ENCODE measurements around the gene MRPL45. TPM values are rescaled to one million over a fixed set of nuclear protein-coding genes. Genes with fewer than 3 reads are reported as not detected.
"Not testable (repeated sequence)": the region's sequence is repeated elsewhere in the genome, so short reads cannot be mapped to it uniquely, and the experiment has no call there.

MRPL45 gene
- total RNA-seq: 17.6 and 20.2 TPM in 2 replicates
- total RNA-seq (2013): 22.0 TPM
- polyA plus RNA-seq: 13.1 and 13.5 TPM in 2 replicates
- 4.9 and 9.0 TPM in 2 replicates for polyA minus RNA-seq

DNA sequence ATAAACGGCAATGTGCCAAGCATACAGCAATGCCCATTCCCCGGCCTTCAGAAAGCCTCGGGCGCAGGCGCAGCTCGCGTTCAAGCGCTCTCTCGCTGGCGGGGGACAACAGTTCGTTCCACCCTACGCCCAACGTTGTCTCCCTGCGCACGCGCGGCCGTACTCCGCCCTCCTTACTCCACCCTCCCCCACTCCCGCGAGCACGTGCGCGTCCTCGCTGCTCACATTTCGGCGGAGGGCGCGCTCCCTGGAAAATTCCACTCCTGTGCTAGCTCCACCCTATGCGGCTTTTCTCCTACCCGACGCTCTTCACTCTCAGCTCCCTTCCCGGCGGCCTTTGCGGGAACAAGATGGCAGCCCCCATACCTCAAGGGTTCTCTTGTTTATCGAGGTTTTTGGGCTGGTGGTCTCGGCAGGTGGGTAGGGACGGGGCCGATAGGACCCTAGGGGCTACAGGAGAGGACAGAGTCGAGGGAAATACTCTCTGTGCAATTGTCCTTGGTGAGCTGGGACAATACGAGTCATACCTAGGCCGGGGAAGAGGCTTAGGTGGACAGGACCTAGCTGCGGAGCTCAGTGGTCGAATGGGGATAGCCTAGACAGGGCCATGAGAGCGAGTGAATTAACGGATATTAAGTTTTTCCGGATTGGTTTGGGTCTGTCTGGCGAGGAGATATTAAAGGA lies at the start of gene MRPL45:
MRPL45 (plus strand) TSS at position 335 of the 684 bp plus-strand sequence; CDS start at position 351, 16 bp downstream.
- H3K9me3 ChIP-seq (ENCODE audit: control extremely low read depth in 1 of 3, control insufficient read depth in 2 of 3, insufficient read depth in 1 of 3, low read length in 2 of 3); H4K20me1 ChIP-seq (ENCODE audit: control insufficient read depth, insufficient read depth, low read length, poor library complexity, severe bottlenecking); H3K27me3 Mint-ChIP-seq; H3K9me3 Mint-ChIP-seq (ENCODE audit: insufficient read depth); POLR2A ChIA-PET; H3K27me3 ChIP-seq (replicated peaks in 1 of 4; ENCODE audit: control extremely low read depth in 1 of 4, control insufficient read depth in 3 of 4, insufficient read depth in 4 of 4, low read length in 3 of 4); H3K4me1 ChIP-seq (ENCODE audit: control insufficient read depth in 2 of 2, insufficient read depth in 2 of 2, low read length in 2 of 2); H3K79me2 ChIP-seq (ENCODE audit: control insufficient read depth, insufficient read depth, low read length); H3K36me3 ChIP-seq (replicated peaks in 1 of 2; ENCODE audit: control extremely low read depth in 1 of 2, control insufficient read depth in 1 of 2, extremely low read depth in 1 of 2, insufficient read depth in 2 of 2, low read length in 1 of 2); intact Hi-C loops (cut with micrococcal nuclease); CTCF ChIA-PET: not testable (repeated sequence)
- Mint-ChIP-seq H3K4me1 (peaks cover 13% of the 10 kb centered on the region), H3K27ac (peak within 1 kb of the TSS; percentile 95), H3K4me3 (peak within 1 kb of the TSS; percentile 91)
- Histone ChIP-seq H3K4me2 (replicated peaks; ENCODE audit: low read depth, low read length, poor library complexity, severe bottlenecking) (peak within 1 kb of the TSS; percentile 49), H3K27ac (ENCODE audit: low read length in 2 of 2) (peak within 1 kb of the TSS; percentile 67 to 79), H3K4me3 (ENCODE audit: control extremely low read depth in 1 of 5, extremely low read depth in 1 of 5, insufficient read depth in 1 of 5, low read depth in 2 of 5, low read length in 4 of 5) (peak within 1 kb of the TSS in 4 of 5 experiments; percentile 46 to 64 (median 56)), H2AFZ (ENCODE audit: insufficient read depth, low read depth, low read length, poor library complexity, severe bottlenecking) (peak within 1 kb of the TSS; percentile 84), H3K9ac (ENCODE audit: low read length) (peak within 1 kb of the TSS; percentile 61)
- peak; percentile 89 for ATAC-seq (ENCODE audit: low read depth)
- WGBS (ENCODE audit: insufficient coverage): under 1% methylated on average over 32 of the region's 48 CpGs
- DNase-seq: peak; percentile 96

DNA sequence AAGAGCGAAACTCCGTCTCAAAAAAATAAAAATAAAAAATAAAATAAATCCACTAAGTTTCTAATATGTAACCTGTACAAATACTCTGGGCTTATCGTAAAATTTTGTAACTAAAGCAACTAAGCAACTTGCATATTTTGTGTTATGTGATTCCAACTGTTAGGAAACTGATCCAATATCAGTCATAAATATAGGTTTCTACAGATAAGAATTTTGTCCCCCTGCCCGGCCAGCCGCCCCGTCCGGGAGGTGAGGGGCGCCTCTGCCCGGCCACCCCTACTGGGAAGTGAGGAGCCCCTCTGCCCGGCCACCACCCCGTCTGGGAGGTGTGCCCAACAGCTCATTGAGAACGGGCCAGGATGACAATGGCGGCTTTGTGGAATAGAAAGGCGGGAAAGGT lies 43.8 kb upstream of the MRPL45 start:
- H4K20me1 ChIP-seq (ENCODE audit: control insufficient read depth, insufficient read depth, low read length, poor library complexity, severe bottlenecking); intact Hi-C loops (cut with micrococcal nuclease); DNase-seq; H2AFZ ChIP-seq (ENCODE audit: insufficient read depth, low read depth, low read length, poor library complexity, severe bottlenecking); H3K4me3 Mint-ChIP-seq; H3K27me3 Mint-ChIP-seq; H3K4me3 ChIP-seq (ENCODE audit: control extremely low read depth in 1 of 5, extremely low read depth in 1 of 5, insufficient read depth in 1 of 5, low read depth in 2 of 5, low read length in 4 of 5); H3K9me3 Mint-ChIP-seq (ENCODE audit: insufficient read depth); H3K4me1 ChIP-seq (ENCODE audit: control insufficient read depth in 2 of 2, insufficient read depth in 2 of 2, low read length in 2 of 2); H3K36me3 ChIP-seq (replicated peaks in 1 of 2; ENCODE audit: control extremely low read depth in 1 of 2, control insufficient read depth in 1 of 2, extremely low read depth in 1 of 2, insufficient read depth in 2 of 2, low read length in 1 of 2); H3K27ac Mint-ChIP-seq; H3K27me3 ChIP-seq (replicated peaks in 1 of 4; ENCODE audit: control extremely low read depth in 1 of 4, control insufficient read depth in 3 of 4, insufficient read depth in 4 of 4, low read length in 3 of 4); ATAC-seq (ENCODE audit: low read depth); H3K9ac ChIP-seq (ENCODE audit: low read length); H3K4me2 ChIP-seq (replicated peaks; ENCODE audit: low read depth, low read length, poor library complexity, severe bottlenecking); H3K27ac ChIP-seq (ENCODE audit: low read length in 2 of 2); H3K9me3 ChIP-seq (ENCODE audit: control extremely low read depth in 1 of 3, control insufficient read depth in 2 of 3, insufficient read depth in 1 of 3, low read length in 2 of 3); CTCF ChIA-PET; POLR2A ChIA-PET: not testable (repeated sequence)
- no CpG with 5 or more reads among the region's 14 CpGs for WGBS (ENCODE audit: insufficient coverage)
- H3K79me2 ChIP-seq (ENCODE audit: control insufficient read depth, insufficient read depth, low read length): peaks cover 30% of the 10 kb centered on the region
- H3K4me1 Mint-ChIP-seq: peaks cover 13% of the 10 kb centered on the region

DNA sequence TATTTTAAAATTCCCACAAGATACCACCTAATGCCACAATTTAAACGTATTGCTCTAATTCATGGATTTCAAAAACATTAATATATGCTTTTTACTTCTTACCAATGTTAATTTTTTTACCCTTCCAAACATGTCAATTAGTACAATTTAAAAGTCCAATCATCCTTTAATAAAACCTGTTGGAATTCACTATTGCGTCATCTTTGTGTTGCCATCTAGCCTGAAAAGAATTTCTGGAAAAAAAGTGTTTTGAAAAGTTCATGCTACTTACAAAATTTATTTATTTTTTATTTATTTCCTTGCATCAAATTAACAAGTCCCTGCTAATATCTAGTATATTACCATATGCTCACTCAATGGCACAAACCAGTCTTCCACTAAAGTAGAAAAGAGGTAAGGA lies 42.6 kb upstream of the MRPL45 start:
- H3K4me2 ChIP-seq (replicated peaks; ENCODE audit: low read depth, low read length, poor library complexity, severe bottlenecking); H3K9me3 Mint-ChIP-seq (ENCODE audit: insufficient read depth); H3K27ac Mint-ChIP-seq; H3K27ac ChIP-seq (ENCODE audit: low read length in 2 of 2); H3K36me3 ChIP-seq (replicated peaks in 1 of 2; ENCODE audit: control extremely low read depth in 1 of 2, control insufficient read depth in 1 of 2, extremely low read depth in 1 of 2, insufficient read depth in 2 of 2, low read length in 1 of 2); POLR2A ChIA-PET; DNase-seq; H3K9ac ChIP-seq (ENCODE audit: low read length); ATAC-seq (ENCODE audit: low read depth); intact Hi-C loops (cut with micrococcal nuclease); H3K9me3 ChIP-seq (ENCODE audit: control extremely low read depth in 1 of 3, control insufficient read depth in 2 of 3, insufficient read depth in 1 of 3, low read length in 2 of 3); H2AFZ ChIP-seq (ENCODE audit: insufficient read depth, low read depth, low read length, poor library complexity, severe bottlenecking); H4K20me1 ChIP-seq (ENCODE audit: control insufficient read depth, insufficient read depth, low read length, poor library complexity, severe bottlenecking); H3K27me3 ChIP-seq (replicated peaks in 1 of 4; ENCODE audit: control extremely low read depth in 1 of 4, control insufficient read depth in 3 of 4, insufficient read depth in 4 of 4, low read length in 3 of 4); H3K27me3 Mint-ChIP-seq; H3K4me3 ChIP-seq (ENCODE audit: control extremely low read depth in 1 of 5, extremely low read depth in 1 of 5, insufficient read depth in 1 of 5, low read depth in 2 of 5, low read length in 4 of 5); CTCF ChIA-PET; H3K4me1 ChIP-seq (ENCODE audit: control insufficient read depth in 2 of 2, insufficient read depth in 2 of 2, low read length in 2 of 2); H3K4me3 Mint-ChIP-seq: not testable (repeated sequence)
- peaks cover 30% of the 10 kb centered on the region for H3K79me2 ChIP-seq (ENCODE audit: control insufficient read depth, insufficient read depth, low read length)
- peaks cover 13% of the 10 kb centered on the region for H3K4me1 Mint-ChIP-seq
- no CpG with 5 or more reads among the region's 2 CpGs for WGBS (ENCODE audit: insufficient coverage)

DNA sequence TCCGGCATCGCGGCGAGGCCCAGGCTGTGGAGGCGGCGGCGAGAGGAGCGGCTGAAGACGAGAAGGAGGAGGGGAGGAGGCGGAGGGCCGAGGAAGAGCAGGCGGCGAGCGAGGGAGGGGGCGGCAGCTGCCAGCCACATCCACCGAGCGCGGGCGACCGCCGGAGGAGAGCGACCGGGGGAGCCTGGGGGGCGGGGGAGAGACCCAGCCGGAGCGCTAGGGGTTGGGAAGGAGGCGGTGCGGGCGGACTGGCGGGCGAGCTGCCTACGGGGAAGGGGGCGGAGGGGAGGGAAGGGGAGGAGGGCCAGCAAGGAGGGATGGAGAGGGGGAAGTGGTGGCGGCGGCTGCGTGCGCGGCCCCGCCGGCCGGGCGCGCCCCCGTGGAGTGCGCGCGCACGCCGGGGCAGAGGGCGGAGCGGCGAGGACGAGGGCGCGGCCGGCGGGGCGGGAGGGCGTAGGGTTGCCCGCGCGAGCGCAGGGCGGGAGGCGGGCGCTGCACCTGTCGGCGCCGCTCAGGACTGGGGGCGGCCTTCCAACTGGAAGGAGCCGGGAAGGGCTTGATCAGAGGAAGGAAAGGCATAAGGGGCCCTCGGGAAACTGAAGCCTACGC lies 39.9 kb upstream of the MRPL45 start:
- H3K36me3 ChIP-seq (replicated peaks in 1 of 2; ENCODE audit: control extremely low read depth in 1 of 2, control insufficient read depth in 1 of 2, extremely low read depth in 1 of 2, insufficient read depth in 2 of 2, low read length in 1 of 2); CTCF ChIA-PET; H3K27ac Mint-ChIP-seq; intact Hi-C loops (cut with micrococcal nuclease); H3K9me3 ChIP-seq (ENCODE audit: control extremely low read depth in 1 of 3, control insufficient read depth in 2 of 3, insufficient read depth in 1 of 3, low read length in 2 of 3); H3K27me3 Mint-ChIP-seq; H4K20me1 ChIP-seq (ENCODE audit: control insufficient read depth, insufficient read depth, low read length, poor library complexity, severe bottlenecking); H3K4me1 ChIP-seq (ENCODE audit: control insufficient read depth in 2 of 2, insufficient read depth in 2 of 2, low read length in 2 of 2); H3K9me3 Mint-ChIP-seq (ENCODE audit: insufficient read depth); H3K27me3 ChIP-seq (replicated peaks in 1 of 4; ENCODE audit: control extremely low read depth in 1 of 4, control insufficient read depth in 3 of 4, insufficient read depth in 4 of 4, low read length in 3 of 4): not testable (repeated sequence)
- Mint-ChIP-seq H3K4me3 (peak overlapping the region; percentile 19), H3K4me1 (peaks cover 12% of the 10 kb centered on the region)
- peak overlapping the region in 1 of 2 donors; percentile 64 for H3K27ac ChIP-seq (ENCODE audit: low read length in 2 of 2)
- peak overlapping the region in 3 of 5 experiments; percentile 44 to 56 (median 51) for H3K4me3 ChIP-seq (ENCODE audit: control extremely low read depth in 1 of 5, extremely low read depth in 1 of 5, insufficient read depth in 1 of 5, low read depth in 2 of 5, low read length in 4 of 5)
- peak overlapping the region; percentile 44 for H3K4me2 ChIP-seq (replicated peaks; ENCODE audit: low read depth, low read length, poor library complexity, severe bottlenecking)
- H3K9ac ChIP-seq (ENCODE audit: low read length): peak overlapping the region; percentile 48
- POLR2A ChIA-PET: interaction anchor here (0.6 kb wide), 1 partner anchor 98 kb away, joined by 3 read pairs; no protein-coding TSS in a partner anchor
- DNase-seq: peak; percentile 92
- peak; percentile 88 for ATAC-seq (ENCODE audit: low read depth)
- peaks cover 19% of the 10 kb centered on the region for H3K79me2 ChIP-seq (ENCODE audit: control insufficient read depth, insufficient read depth, low read length)
- under 1% methylated on average over 37 of the region's 73 CpGs for WGBS (ENCODE audit: insufficient coverage)
- peak overlapping the region; percentile 66 for H2AFZ ChIP-seq (ENCODE audit: insufficient read depth, low read depth, low read length, poor library complexity, severe bottlenecking)

Measured in B cell (primary cell).